COLO829 (cell line): Measurements from ENCODE around the gene MYT1.
"Not testable (repeated sequence)": the region's sequence is repeated elsewhere in the genome, so short reads cannot be mapped to it uniquely, and the experiment has no call there.

Source experiments
- DNase-seq: peaks from one replicate; pipeline ENCODE4 v3.0.0; 2012; ENCODE audit warnings: low spot score

Gene MYT1

DNA sequence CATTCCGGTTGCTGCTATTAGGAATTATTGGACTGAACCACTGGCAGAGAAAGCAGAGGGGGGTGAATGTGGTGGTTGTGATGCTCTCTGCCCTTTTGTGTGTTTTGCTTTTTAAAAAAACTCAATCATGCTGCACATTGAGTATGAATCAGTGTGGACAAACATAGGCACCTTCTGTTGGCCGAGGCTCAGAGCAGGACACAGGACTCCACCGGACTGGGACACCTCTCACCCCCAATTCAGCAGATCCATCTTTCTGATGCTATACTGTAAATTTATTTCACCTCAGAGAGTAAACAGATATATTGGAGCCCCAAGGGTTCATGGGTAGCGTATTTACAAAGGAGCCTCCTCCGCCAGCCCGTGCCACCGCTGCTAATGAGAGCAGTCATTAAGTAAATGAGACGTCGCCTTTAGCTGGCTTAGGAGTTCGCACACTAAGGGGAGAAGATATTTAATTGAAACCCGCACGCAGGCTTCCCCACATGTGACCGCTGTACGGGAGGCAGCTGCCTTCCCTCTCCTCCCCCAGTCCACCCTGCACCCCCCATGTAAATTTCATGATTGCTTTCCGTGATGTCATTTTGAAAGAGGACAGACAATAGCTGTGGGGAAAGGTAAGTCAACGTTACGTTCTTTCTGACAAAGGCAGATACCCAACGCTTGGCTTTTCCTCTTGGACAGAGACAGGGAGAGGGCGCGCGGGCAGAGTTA is at the start of gene MYT1:
MYT1 (plus strand) TSS at position 330 of the 714 bp plus-strand sequence. CDS start 34,410 bp downstream, outside the sequence.
- DNase-seq: no peak

DNA sequence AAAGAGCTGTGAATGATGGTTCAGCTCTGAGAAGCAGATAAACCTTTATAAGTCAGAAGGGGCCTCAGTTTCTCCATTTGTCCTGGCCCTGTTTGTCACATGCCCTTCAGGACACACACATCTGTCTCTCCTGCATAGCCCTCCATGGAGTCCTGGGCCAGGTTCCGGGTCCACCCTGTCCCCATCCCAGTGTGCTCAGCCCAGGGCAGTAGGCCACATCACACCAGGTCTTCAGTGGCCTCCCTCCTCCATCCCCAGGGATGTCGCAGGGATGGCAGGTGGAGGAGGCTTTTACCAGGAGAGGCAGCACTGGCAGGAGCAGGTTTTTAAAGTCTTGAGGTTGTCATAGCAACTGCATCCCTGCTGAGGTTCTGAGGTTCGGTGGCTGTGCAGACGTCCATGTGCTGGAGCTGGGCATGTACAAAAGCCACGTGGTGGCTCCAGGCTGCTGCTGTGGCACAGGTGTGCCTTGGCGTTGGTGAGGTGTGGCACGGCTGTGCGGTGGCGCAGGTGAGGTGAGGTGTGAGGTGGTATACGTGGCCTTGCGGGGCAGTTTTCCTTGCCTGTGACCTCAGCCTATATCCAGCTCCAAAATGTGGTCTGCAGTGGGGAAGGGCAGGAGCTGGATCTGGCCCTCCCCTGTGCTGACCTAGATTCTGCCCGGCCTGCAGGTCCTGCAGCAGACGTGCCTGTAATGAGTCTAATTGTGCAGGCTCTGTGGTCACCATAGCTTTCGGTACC is 48.9 kb upstream of the MYT1 start:
- no peak for DNase-seq

DNA sequence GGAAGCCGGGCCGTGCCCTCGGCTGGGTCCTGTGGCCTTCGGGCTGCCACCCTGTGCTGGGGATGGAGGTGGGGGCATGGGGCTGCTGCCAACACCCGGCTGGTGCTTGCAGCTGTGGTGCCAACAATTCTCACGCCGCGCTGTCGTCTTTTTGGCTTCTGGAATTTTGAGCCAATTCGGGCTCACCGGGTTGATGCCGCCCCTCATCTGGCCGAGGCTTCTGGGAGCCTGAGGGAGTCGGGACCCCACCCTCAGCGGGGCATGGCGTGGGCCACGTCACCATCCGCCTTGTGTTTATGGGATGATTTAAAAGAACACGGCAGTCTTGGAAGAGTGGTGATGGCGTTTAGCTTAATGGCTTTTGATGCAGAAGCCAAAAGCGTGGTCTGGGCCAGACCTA is 48.2 kb upstream of the MYT1 start:
- DNase-seq: no peak

DNA sequence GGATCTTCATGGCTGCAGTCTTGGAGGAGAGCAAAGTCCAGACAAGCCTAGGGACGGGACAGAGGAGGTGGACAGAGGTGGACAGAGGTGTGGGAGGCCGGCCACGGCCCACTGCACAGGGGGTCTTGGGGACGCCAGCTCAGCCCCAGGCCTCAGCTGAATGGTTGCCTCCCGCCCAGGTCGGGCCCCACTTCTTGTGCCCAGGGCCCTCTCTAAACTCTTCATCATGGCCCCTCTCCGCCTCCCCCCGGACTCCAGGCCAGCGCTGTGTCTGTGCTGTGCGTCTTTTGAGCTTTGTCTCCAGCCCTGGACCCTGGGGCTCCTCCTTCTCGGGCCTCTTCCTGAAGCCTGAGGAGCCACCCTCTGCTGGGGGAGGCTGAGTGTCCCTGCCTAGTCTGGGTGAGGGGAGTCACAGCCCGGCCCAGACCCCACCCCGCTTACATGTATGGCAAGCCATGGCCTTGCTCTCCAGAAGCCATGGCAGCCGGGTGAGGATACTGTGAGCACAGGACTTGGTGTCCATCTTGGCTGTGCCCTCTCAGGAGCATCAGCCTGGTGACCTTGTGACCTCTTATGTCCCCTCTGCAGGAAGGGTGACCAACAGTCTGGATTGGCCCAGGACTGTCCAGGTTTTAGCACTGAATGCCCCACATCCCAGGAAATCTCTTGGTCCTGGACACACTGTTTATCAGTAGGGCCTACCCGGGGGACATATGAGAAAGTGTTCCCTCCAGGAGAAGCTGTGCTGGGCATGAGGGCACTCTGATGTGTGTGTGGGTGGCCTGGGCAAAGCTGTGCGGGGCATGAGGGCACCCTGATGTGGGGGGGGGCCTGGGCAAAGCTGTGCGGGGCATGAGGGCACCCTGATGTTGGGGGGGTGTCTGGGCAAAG is 47.5 kb upstream of the MYT1 start:
- DNase-seq: no peak

DNA sequence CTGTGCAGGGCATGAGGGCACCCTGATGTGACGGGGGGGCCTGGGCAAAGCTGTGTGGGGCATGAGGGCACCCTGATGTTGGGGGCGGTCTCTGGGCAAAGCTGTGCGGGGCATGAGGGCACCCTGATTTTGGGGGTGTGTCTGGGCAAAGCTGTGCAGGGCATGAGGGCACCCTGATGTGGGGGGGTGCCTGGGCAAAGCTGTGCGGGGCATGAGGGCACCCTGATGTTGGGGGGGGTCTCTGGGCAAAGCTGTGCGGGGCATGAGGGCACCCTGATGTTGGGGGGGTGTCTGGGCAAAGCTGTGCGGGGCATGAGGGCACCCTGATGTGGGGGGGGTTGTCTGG is 46.8 kb upstream of the MYT1 start:
- DNase-seq: not testable (repeated sequence)

DNA sequence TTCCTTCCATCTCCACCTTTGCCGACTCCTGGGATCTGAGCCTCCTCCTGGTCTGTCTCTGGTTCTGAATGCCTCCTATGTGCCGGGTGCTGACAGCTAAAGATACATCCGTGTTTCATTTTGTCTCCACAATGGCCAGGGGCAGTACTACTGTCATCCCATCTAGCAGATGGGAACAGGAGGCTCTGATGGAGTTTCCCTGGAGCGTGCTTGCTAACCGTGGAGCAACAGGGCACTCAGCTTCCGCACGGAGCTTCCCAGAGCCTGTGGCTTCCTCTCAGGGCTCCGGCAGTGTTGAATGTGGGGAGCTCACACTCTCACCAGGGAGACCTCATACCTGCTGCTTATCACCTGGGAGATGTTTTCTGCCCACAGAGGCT is 45.0 kb upstream of the MYT1 start:
- no peak for DNase-seq

DNA sequence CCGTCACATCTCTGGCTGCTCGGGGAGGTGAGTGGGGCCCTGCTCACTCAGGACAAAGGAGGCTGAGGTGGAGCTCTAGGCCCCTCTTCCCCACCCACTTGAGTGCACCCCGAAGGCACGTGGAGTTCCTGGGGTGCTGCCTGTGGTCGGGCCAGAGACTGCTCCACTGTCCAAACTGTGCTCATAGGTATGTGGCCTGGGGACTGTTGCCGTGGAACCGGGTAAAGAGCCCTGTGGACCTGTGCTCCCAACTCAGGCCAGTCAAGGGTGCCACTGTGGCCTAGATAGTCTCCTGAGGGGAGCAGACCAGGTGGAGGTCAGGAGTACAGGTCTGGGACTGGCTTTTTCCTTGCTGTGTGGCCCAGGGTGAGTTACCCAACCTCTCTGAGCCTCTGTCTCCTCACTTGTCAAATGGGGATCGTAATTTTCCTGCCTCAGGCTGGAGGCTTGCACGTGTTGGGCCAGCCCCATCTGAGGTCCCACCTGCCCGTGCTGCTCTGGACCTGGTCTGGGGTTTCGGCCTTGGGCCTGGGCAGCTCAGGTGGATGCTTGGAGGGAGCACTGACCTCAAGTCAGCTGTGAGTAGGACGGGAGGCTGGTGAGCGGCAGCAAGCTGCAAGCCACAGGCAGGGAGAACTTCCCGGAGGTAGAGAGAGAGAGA is 44.4 kb upstream of the MYT1 start:
- no peak for DNase-seq

DNA sequence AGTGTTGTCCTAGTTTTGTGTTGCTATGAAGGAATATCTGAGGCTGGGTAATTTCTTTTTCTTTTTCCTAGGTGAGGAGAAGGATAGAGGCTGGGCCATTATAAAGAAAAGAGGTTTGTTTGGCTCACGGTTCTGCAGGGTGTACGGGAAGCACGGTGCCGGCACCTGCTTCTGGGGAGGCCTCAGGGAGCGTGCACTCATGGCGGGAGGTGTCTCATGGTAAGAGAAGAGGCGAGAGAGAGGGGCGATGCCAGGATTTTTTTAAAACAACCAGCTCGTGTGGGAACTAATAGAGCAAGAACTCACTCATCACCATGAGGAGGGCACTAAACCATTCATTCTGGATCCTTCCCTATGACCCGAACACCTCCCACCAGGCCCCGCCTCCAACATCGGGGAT is 42.7 kb upstream of the MYT1 start:
- DNase-seq: no peak

DNA sequence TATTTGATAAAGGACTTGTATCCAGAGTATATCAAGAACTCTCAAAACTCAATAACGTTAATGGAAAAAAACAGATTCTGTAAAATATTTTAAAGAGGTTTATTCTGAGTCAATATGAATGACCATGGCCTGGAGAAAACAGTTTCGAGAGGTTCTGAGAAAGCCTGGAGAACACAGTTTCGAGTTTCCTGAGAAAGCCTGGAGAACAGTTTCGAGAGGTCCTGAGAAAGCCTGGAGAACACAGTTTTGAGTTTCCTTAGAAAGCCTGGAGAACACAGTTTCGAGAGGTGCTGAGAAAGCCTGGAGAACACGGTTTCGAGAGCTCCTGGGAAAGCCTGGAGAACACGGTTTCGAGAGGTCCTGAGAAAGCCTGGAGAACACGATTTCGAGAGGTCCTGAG is 41.3 kb upstream of the MYT1 start:
- not testable (repeated sequence) for DNase-seq

DNA sequence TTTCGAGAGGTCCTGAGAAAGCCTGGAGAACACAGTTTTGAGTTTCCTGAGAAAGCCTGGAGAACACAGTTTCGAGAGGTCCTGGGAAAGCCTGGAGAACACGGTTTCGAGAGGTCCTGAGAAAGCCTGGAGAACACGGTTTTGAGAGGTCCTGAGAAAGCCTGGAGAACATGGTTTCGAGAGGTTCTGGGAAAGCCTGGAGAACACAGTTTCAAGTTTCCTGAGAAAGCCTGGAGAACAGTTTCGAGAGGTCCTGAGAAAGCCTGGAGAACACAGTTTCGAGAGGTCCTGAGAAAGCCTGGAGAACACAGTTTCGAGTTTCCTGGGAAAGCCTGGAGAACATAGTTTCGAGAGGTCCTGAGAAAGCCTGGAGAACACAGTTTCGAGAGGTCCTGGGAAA is 40.7 kb upstream of the MYT1 start:
- DNase-seq: not testable (repeated sequence)

DNA sequence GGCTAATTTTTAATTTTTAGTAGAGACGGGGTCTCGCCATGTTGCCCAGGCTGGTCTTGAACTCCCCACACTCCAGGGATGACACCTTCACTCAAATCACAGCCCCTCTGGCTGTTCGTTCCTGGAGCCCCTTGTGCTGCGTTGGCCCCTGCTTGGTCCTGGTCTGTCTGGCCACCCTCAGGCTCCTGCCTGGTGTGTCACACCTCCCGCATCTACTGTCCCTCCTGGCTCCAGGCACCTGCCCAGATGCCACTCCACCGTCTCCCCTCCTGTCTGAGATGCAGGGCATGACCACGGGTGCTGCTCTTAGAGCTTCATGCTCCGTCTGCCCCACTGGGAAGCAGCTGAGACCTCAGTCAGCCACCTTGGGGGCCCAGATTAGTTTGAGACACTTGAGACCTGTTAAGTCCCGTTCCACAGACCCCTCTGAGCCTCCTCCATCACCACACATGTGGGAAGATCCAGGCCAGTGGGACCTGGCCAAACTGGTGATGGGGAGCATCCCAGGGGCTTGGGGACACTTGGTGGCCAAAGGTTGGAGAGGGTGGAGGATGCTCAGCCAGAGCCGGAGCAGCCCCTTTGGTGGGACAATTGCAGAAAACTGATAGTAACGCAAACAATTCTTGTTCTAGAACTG is 35.0 kb upstream of the MYT1 start:
- DNase-seq: no peak

DNA sequence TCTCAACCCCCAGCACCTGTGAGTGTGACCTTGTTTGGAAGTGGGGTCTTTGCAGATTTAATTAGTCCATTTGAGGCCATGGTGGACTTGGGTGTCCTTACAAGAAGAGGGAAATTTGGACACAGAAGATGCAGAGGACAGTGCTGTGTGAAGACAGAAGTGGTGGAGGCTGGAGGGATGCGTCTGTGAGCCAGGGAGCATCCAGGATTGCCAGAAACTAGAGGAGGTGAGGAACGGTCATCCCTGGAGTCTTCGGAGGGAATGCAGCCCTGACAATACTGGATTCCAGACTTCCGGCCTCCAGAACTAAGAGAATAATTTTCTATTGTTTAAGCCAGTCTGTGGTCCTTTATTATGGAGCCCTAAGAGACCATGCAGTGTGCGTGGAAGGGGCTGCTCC is 34.0 kb upstream of the MYT1 start:
- DNase-seq: no peak

DNA sequence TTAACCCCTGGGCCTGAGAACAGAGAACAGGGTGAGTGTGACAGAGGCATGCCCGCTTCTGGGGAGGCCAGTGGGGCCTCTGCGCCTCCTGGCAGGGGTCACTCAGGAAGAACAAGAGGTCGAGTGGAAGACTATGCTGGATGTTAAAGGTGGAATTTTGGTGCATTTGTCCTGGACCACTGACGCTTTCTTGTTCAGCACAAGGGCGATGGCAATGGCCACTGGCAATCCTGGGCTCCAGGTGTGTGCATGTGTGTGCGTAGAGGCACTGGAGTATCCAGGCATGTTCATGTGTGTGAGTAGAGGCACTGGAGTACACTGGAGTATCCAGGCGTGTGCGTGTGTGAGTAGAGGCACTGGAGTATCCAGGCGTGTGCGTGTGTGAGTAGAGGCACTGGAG is 33.4 kb upstream of the MYT1 start:
- DNase-seq: no peak

DNA sequence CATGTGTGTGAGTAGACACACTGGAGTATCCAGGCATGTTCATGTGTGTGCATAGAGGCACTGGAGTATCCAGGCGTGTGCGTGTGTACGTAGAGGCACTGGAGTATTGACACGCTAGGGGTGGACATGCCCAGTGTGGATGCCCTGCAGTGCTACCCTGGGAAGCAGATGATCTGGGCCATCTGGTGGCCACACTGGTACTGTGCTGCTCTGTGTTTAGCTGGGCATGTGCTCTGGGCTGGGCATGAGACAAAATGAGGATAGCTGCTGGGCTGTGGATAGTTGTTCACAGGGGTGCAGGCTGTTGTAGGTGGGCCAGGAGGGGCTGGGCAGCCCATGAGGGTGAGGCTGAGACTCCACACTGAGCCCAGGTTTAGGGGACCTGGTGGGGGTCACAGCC is 32.8 kb upstream of the MYT1 start:
- DNase-seq: peak; percentile 69

DNA sequence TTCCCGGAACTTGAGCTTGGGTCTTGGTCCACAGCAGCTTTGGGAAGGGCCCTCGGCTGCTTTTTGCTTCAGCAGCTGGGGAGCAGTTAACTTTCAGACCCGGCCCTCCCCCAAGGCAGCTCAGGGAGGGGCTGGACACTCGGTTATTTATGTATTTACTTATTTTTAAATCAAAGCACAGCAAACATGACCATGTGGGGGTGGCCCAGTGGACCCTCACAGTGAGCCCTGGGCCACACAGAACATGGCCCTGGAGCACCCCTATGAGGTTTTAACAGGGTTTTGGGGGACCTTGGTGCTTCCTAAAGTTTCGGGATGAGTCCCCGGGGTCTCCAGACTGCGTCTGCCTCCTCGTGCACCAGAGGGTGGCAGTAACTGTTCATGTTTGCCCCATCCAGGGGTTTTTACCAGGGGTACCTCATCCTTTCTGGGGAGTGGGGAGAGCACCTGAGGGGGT is 30.3 kb upstream of the MYT1 start:
- no peak for DNase-seq

DNA sequence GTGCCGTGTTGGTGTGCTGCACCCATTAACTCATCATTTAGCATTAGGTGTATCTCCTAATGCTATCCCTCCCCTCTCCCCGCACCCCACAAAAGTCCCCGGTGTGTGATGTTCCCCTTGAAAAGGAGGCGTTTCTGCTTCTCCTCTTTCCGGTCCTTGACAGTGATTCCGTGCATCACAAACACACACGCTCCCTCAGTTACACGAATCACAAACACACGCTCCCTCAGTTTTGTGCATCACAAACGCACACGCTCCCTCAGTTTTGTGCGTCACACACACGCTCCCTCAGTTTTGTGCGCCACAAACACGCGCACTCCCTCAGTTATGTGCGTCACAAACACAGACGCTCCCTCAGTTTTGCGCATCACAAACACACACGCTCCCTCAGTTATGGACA is 29.5 kb upstream of the MYT1 start:
- not testable (repeated sequence) for DNase-seq

DNA sequence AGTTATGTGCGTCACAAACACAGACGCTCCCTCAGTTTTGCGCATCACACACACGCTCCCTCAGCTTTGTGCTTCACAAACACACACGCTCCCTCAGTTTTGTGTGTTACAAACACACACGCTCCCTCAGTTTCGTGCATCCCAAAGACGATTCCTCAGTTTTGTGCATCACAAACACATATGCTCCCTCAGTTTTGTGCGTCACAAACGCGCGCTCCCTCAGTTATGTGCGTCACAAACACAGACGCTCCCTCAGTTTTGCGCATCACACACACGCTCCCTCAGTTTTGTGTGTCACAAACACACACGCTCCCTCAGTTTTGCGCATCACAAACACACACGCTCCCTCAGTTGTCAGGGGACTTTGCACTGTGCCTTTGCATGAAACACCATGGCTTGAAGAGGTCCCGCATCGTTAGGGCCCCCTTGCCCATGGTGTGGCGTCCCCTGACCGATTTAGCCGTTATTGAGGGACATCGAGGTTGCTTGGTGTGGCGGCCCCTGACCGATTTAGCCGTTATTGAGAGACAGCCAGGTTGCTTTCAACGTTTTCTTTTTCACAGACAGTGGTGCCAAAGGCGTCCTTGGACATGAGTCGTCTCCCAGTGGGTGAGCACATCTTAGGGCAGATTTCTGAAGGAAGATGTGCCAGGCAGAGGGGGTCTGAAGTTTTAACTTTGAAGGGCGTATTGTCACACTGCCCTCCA is 28.1 kb upstream of the MYT1 start:
- DNase-seq: no peak

DNA sequence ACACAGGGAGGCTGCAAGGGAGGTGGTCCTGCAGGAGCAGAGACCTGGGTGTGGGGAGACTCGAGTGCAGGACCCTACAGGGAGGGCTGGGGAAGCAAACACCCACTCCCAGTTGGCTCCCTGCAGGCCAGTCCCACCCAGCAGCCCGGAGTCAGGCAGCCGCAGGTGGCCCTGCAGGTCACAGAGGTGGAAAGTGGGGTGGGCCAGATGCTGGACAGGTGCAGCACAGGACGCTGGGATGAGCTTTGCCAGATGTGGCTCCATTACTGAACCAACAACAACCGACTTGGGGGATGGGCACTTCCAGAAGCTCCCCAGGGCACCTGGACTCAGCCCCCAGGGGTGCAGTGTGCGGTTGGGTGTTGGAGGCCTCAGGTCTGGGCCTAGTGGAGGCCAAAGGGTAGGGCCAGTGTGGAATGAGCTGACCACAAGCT is 26.6 kb upstream of the MYT1 start:
- DNase-seq: no peak

DNA sequence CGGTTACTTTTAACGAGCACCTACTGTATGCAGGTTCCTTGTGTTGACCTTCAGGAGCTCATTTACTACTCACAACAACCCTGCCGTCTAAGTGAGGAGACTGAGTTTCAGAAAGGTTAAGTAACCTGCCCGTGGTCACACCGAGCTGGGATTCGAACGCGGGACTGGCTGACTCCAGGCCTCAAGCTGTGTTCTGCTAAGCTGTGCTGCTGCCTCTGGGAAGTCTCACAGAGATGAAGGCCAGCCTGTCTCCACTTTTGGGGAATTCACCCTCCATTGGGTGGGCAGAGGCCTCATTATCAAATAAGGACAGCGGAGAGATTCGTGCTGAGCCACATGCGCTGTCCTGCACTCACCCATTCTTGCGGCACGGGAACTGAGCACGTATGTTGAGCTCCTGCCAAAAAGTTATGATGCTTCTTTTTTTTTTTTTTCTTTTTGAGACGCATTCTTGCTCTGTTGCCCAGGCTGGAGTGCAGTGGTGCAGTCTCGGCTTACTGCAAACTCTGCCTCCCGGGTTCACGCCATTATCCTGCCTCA is 25.9 kb upstream of the MYT1 start:
- no peak for DNase-seq

DNA sequence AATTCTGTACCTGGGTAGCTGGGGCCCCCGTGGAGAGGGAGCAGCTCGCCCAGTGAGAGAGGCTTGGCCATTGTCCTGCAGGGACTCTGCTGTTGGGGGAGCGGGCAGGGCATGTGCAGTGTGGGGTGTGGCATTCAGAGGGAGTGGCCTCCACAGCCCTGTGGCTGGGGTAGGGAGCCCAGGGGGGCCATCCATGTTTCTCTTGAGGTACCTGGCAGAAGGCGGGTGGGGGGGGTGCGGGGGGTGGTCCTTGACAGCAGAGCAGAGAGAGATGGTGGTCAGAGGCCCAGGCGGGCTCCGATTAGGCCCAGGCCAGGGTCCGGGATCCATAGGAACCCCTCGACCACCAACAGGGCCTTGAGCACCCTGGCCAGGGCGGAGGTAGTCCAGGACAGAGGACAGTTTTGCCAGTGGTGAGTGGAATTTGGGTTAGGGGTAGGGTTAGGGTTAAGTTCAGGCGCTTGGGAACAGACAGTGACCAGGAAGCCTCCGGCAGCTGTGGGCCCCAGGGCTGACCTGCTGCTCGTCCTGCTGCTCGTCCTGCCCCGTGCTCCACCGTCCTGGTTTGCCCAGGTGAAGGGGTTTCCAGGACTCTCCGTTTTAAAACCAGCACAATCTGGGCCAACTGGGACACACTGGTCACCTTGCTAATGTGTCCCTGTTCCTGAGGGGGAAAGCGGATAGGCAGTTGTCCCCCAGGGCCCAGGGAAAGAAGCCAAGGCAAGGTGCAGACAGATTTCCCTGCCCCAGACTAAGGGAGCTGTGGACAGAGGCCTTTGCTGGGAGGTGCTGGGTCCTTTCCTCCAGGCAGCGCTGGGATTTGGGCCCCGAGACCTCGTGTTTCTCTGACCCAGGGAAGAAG is 24.8 kb upstream of the MYT1 start:
- DNase-seq: no peak
